ENCODE data around the gene LRRC71. TPM values are rescaled to one million over a fixed set of nuclear protein-coding genes. Genes with fewer than 3 reads are reported as not detected.
A peak's percentile ranks its signal among the peaks of the same experiment; 100 is the strongest.
"Not testable (repeated sequence)": the region's sequence is repeated elsewhere in the genome, so short reads cannot be mapped to it uniquely, and the experiment has no call there.

LRRC71 gene
- total RNA-seq, 4 donors from 2014 or later: not detected

DNA sequence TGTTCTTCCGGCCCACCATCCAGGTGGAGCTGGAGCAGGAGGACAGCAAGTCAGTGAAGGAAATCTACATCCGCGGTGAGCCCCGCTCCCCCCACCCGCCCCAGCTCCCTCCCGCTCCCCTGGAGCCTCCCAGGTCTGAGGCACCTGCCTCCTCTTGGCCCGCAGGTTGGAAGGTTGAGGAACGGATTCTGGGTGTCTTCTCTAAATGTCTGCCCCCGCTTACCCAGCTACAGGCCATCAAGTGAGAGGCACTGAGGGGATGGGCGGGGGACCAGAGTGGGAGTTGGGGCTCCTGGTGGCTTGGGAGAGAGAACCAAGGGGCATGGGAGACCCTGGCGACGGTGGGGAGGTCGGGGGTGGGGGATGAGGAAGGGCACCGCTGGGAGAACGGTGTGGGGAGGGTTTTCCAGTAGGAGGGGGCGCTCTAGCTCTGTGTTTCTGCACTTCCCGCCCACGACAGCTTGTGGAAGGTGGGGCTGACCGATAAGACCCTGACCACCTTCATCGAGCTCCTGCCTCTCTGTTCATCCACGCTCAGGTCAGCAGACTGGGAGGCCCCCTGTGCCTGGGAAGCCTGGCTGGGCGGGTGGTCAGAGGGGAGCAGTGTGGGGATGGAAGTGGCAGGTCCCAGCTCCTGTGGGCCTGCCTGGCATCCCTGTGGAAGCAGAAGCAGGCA lies 4.2 kb downstream of the LRRC71 start:
- peaks cover 0 to 26% (median 0%) of the 10 kb centered on the region in 4 donors for H3K4me1 ChIP-seq
- H3K27me3 ChIP-seq: peaks cover 0 to 31% of the 10 kb centered on the region in 2 donors
- no peak overlapping the region for H3K27ac ChIP-seq
- H3K36me3 ChIP-seq: no peaks in the 10 kb centered on the region
- DNase-seq: no peak
- no peak for TF ChIP-seq POLR2A (IDR thresholded peaks at IDR 0.05)
- TF ChIP-seq, protein P1, sequence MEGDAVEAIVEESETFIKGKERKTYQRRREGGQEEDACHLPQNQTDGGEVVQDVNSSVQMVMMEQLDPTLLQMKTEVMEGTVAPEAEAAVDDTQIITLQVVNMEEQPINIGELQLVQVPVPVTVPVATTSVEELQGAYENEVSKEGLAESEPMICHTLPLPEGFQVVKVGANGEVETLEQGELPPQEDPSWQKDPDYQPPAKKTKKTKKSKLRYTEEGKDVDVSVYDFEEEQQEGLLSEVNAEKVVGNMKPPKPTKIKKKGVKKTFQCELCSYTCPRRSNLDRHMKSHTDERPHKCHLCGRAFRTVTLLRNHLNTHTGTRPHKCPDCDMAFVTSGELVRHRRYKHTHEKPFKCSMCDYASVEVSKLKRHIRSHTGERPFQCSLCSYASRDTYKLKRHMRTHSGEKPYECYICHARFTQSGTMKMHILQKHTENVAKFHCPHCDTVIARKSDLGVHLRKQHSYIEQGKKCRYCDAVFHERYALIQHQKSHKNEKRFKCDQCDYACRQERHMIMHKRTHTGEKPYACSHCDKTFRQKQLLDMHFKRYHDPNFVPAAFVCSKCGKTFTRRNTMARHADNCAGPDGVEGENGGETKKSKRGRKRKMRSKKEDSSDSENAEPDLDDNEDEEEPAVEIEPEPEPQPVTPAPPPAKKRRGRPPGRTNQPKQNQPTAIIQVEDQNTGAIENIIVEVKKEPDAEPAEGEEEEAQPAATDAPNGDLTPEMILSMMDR (IDR thresholded peaks at IDR 0.05): no peak
- no peaks in the 10 kb centered on the region for H3K9me3 ChIP-seq
- no peak overlapping the region for H3K4me3 ChIP-seq

DNA sequence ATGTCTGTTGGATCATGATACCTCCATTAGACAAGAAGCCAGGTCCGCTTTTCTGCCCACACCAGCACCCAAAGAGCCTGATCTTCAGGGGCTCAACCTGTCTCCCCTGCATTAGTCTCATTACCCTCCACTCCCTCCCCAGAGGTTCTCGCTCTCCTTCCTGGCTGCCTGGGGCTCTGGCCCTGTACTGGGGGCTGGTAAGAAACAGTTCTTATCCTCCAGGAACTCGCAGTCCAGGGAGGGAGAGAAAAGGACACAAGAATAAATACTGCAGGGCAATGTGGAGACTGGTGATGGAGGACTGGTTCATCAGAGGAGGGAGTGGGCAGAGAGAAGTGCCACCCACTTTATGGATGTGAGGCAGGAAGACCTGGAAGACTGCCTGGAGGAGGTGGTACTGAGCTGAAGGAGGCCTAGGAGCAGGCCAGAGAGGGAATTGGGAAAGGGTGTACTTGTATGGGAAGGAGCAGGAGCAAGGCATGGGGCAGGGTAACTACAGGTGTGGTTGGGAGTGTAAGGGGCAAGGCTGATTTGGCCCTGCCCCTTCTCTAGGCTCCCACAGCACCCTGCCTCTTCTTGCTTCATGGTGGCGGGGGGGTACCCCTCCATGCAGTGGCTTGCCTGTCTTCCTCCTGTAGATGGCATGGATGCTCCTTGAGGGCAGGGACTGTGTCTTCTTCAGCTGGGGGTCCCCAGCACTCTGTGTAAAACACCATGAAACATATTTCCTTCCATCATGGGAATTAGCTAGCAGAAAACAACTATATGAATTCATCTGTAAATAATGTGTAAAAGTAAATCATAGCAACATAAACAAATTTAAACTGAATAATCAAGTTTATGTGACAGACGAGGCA lies 5.0 kb downstream of the LRRC71 start:
- no peaks in the 10 kb centered on the region for H3K9me3 ChIP-seq
- H3K27me3 ChIP-seq: peaks cover 0 to 31% of the 10 kb centered on the region in 2 donors
- TF ChIP-seq POLR2A (IDR thresholded peaks at IDR 0.05): no peak
- TF ChIP-seq, protein P1 (IDR thresholded peaks at IDR 0.05): no peak
- DNase-seq: no peak
- no peak overlapping the region for H3K27ac ChIP-seq
- peaks cover 0 to 19% (median 0%) of the 10 kb centered on the region in 4 donors for H3K4me1 ChIP-seq
- no peak overlapping the region for H3K4me3 ChIP-seq
- no peaks in the 10 kb centered on the region for H3K36me3 ChIP-seq

DNA sequence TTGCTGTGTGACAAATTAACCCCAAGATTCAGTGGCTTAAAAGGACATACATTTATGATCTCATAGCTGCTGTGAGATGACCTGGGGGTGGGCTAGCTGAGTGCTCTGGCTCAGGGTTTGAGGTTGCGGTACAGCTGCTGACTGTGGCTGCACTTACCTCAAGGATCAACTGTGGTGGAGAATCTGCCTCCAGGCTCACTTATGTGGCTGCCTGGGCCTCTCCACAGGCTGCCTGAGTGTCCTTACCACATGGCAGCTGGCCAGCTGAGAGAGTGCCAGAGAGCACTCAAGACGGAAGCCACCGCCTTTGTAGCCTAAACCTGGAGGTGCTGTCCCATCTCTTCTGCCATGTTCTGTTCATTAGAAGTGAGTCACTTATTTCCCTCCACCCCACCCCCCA lies 5.7 kb downstream of the LRRC71 start:
- DNase-seq: peak in 2 of 3 donors; percentile 16 to 71
- H3K4me3 ChIP-seq: no peak overlapping the region
- H3K4me1 ChIP-seq: peaks cover 0 to 15% (median 0%) of the 10 kb centered on the region in 4 donors
- H3K9me3 ChIP-seq: no peaks in the 10 kb centered on the region
- H3K36me3 ChIP-seq: no peaks in the 10 kb centered on the region
- TF ChIP-seq, protein P1 (IDR thresholded peaks at IDR 0.05): no peak
- TF ChIP-seq POLR2A (IDR thresholded peaks at IDR 0.05): no peak
- H3K27me3 ChIP-seq: peaks cover 0 to 31% of the 10 kb centered on the region in 2 donors
- H3K27ac ChIP-seq: no peak overlapping the region

DNA sequence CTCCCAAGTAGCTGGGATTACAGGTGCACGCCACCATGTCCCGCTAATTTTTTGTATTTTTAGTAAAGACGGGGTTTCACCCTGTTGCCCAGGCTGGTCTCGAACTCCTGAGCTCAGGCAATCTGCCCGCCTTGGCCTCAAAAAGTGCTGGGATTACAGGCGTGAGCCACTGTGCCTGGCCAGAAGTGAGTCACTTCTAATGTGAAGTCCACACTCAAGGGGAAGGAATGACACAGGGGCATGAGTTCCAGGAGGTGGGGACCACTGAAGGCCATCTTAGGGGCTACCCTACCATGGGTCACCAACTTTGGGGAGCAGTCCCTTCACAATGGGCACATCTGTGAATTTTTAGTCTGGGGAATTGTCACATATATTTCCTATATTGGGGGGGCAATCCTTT lies 6.3 kb downstream of the LRRC71 start:
- peaks cover 0 to 31% of the 10 kb centered on the region in 2 donors for H3K27me3 ChIP-seq
- H3K9me3 ChIP-seq: not testable (repeated sequence)

DNA sequence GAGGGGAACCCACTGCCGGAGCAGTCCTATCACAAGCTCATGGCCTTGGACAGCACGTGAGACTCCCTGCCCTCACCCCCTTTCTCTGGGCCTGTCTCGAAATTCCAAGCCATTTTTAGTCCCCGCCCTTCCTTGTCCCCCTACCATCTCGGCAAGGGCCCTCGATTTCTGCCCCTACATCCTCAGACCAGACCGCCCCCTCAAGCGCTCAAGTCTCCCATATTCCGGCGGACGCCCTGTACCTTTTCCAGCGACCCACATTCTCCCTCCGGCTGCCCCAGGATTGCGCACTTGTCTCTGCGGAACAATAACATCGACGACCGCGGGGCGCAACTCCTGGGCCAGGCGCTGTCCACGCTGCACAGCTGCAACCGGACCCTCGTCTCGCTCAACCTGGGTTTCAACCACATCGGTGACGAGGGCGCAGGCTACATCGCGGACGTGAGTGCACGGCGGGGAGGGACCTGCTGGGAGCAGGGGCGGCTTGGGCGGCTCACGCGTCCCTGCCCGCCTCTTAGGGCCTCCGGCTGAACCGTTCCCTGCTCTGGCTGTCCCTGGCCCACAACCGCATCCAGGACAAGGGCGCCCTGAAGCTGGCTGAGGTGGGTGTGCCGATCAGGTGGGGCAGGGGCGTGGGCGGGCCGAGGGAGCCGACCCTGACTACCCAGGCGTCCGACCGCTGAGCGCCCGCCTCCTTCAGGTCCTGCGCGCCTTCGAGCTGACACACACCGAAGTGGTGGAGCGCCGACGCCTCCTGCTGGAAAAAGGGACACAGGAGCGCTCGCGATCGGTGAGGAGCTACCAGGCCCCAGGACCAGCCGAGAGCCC lies 7.0 kb downstream of the LRRC71 start:
- TF ChIP-seq POLR2A (IDR thresholded peaks at IDR 0.05): no peak
- TF ChIP-seq, protein P1 (IDR thresholded peaks at IDR 0.05): peak in 4 of 6 experiments; percentile 20 to 67 (median 56)
- H3K9me3 ChIP-seq: no peaks in the 10 kb centered on the region
- DNase-seq: peak; percentile 38 to 80 (median 78)
- peaks cover 0 to 22% (median 0%) of the 10 kb centered on the region in 4 donors for H3K4me1 ChIP-seq
- H3K27ac ChIP-seq: no peak overlapping the region
- peaks cover 0 to 31% of the 10 kb centered on the region in 2 donors for H3K27me3 ChIP-seq
- H3K4me3 ChIP-seq: peak overlapping the region in 3 of 4 donors; percentile 15 to 41 (median 21)
- no peaks in the 10 kb centered on the region for H3K36me3 ChIP-seq

More for the DNA sequence above, 6.3 kb downstream of the LRRC71 start:
- not testable (repeated sequence) for H3K27ac ChIP-seq, H3K36me3 ChIP-seq, DNase-seq, H3K4me3 ChIP-seq
- peaks cover 0 to 18% (median 0%) of the 10 kb centered on the region in 4 donors for H3K4me1 ChIP-seq

Data from Peyer's patch (tissue), 4 donors.